GM18507 (cell line): ENCODE results near the gene SORBS1.

Source experiments
- DNase-seq: peaks from one replicate; pipeline ENCODE4 v3.0.0; 2011; ENCODE audit warnings: low read depth; ENCODE audit not compliant: insufficient read length; ENCODE audit errors: extremely low spot score
- FAIRE-seq: peaks from 2 replicates; lab custom pipeline; 2011; peaks lifted over from hg19 to GRCh38; lab: Jason Lieb, UNC

SORBS1 gene

DNA sequence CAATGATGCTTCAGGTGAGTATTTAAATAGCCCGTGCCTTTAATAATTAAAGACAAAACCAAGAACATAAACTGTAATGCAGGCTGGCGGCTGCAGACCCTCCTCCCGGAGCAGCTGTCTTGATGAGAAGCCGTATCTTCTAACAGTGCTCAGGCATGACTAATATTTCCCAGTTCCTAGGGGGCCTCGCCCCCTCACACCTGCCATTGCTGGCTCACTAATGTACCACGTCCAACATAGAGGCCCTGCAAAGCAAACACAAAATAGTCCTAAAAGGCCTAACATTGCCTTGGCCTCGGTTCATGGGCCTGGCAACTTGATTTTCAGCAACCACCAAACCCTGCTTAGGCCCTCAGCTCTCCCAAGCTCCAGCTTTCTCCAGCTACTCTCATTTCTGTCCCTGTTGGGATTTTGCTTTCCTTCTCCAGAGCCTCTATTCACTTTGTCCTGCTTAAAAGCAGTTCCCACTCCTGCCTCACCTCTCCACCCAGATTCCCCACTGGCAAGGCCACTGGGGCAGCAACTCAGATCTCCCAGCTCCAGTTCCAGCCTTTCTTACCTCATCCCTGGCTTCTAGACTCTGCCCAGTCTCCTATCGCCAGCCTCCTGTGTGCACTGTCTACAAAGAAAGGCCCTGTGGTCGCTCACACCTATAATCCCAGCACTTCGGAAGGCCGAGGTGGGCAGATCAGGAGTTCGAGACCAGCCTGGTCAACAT is 16.2 kb downstream of the SORBS1 start:
- FAIRE-seq = no peak

GRCh38 chr10:95543459-95543858 is 17.7 kb downstream of the SORBS1 start:
- DNase-seq (no peak), FAIRE-seq (no peak)

More for the DNA sequence above, 16.2 kb downstream of the SORBS1 start:
- DNase-seq = no peak

DNA sequence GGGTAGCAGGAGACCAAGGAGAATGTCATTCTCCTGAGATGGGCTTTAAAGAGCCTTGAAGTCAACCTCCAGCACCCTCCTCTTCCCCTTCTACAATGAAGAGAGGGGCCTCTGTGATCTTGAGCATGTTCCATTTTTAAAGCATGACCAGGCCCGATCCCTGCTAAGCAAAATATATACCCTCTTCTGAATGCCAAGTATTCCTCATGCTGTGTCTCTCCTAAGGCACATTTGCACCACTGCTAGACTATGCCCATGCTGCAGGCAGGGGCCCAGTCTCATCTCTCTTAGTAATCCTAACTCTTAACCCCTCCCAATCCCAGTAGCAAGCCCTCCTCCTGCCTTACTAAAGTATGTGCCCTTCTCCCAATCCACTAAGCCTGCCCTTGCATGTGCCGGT is 18.4 kb downstream of the SORBS1 start:
- no peak for FAIRE-seq
- no peak for DNase-seq

GRCh38 chr10:95542330-95542729 is 18.8 kb downstream of the SORBS1 start:
- DNase-seq (no peak), FAIRE-seq (no peak)

DNA sequence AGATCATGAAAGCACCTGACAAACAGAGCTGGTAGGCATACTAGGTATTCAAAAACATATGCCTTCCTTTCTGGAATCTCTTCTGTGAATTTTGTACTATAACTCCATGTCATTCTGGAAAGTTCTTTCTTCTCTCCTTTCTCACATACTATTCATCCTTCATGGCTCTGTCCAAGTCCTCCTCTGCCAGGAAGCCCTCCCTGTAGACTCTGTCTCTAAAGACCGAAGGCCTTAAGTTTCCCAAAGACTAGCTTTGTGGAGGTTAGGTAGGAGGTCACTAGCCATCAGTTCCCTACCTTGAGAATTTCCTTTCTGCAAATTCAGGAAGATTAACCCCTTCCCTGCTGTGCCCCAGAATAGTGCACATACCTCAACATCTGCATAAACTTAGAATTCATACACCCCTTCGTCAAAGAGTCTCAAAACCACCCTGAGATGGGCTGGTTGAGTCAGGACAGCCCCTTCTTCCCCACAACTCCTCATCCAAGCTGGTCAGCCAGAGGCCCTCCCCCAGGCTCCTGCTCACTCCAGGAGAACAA is 20.6 kb downstream of the SORBS1 start:
- DNase-seq (no peak), FAIRE-seq (no peak)

DNA sequence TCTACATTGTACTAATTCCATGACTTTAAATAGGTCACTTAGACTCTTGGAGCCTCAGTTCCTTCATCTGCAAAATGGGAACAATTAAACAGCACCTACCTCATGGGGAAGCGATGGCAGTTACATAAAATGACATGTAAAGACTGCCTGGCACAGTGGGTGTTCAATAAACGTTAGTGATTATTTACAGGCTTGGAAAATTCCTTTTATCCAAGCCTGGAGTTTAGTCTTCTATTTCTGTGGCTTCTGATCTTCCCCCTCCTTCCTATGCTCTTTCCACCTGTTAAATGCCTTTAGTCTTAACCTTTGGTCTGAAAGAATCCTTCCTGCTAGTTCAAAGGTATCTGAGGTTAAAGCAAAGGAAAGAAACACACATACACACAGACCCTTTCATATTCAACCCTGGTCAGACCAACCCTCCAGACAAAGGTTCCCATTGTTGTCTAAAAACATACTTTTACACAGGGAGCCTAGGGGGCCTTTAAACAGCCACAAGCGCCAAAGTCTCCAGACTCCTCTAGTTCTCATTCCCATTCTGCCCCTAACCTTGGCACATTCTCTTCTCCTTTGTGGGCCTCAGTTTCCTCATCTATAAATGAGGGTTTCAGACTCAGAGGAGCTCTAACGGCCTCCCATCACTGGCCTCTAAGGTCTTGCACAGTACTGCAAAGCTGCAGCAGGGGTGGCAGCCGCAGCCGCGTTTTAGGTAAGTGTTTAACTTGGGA is 21.4 kb downstream of the SORBS1 start:
- FAIRE-seq (no peak), DNase-seq (no peak)

- DNase-seq (no peak), FAIRE-seq (no peak)
Observed at GRCh38 chr10:95538412-95538811, 22.8 kb downstream of the SORBS1 start.

DNA sequence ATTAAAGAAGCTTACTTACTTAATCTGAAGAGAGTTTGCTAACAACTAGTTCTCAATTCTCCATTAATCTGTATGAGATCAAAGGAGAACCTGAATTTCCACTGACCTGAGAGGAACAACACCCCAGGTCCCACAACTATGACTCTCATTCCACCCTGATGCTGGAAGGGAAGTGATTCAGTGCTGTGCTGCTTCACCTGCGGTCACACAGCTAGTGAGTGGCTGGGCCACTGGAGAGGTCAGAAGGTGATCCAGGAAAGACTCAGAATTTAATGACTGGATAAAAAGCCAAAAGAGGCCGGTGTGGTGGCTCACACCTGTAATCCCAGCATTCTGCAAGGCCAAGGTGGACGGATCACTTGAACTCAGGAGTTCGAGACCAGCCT is 23.6 kb downstream of the SORBS1 start:
- no peak for DNase-seq
- FAIRE-seq = no peak

DNA sequence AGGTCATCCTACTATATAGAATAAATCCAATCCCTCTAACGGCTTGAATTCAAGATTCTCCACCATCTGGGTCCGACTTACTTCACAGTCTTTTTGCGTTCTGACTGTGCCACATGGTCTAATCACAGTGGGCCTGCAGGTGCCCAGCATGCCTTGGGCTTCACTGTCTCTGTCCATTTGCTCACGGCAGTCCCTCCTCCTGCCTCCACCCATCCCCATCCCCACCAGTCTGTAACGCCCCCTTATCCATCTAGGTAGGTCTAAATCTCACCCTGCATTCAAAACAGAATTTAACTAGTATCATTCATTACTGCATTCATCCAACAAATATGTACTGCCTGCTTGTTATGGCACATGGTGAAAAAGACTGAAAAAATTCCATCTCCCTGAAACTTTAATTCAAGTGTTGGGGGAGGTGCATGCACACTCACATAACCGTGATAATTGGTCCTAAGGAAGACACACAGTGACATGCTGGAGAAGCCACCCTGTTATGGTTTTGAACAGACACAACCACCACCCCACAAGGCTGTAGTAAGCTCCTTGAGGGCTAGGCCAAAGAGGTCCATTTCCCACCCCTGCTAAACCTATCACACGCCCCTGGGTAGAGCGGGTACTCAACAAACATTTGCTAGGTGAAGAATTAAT is 24.2 kb downstream of the SORBS1 start:
- FAIRE-seq = no peak
- no peak for DNase-seq

DNA sequence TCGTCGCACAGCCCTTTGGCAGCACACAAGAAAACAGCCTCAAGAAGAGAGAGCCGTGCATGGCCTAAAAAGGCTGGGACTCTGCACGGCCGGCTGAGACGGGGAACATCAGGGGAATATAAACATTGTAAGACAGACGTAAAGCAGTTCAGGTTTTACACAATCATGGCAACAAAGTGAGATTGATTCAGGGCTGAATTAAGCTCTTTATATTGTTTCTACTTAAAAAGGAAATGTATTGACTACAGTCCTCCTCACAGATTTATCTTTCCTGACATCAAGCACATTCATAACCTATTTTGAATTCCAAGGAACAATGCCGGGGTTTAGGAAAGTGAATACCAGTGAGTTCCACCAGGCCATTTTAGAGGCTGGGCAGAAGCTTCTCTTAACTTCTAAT is 25.2 kb downstream of the SORBS1 start:
- DNase-seq = no peak
- FAIRE-seq = no peak

GRCh38 chr10:95535526-95535925 is 25.6 kb downstream of the SORBS1 start:
- no peak for FAIRE-seq
- DNase-seq = no peak

GRCh38 chr10:95533590-95533989 is 27.6 kb downstream of the SORBS1 start:
- FAIRE-seq = no peak
- DNase-seq = no peak

GRCh38 chr10:95532536-95532935 is 28.6 kb downstream of the SORBS1 start:
- DNase-seq (no peak), FAIRE-seq (no peak)

DNA sequence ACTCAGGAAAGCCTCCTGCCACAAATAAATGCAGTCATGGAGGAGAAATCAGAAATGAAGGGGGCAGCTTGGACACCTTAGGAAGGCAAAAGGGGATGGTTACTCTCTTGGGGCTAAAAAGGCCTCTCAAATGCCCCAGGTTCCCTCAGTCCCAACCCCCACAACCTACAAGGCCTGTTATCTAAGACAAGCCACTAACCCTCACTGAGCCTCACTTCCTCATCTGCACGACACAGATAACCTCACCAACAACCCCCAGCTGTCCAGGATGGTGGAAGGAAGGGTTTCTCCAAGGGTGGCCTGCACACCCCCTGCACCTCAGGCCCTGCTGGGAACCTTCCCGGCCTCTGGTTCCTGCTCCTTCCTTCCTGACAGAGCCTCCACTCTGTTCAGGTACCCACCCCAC is 29.2 kb downstream of the SORBS1 start:
- FAIRE-seq (no peak), DNase-seq (no peak)

GRCh38 chr10:95531058-95531809 is 29.9 kb downstream of the SORBS1 start:
- FAIRE-seq (no peak), DNase-seq (no peak)

DNA sequence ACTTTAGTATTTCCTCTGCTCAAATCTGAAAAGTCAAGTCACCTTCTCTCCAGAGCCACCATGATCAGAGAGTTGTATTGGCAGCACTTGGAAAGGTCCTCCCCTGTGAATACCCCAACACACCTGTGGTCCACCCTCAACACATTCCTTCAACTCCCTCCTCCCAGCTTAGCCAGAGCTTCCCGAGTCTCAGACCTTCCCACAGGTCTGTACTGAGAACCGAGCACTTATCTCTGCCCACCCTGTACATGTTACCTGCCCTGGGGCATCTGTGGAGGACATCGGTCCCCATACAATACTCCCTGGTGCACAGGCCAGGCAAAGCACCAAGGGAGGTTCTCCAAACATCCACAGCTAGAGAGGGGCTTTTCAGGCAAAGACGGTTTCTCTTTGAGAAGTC is 30.6 kb downstream of the SORBS1 start:
- DNase-seq (no peak), FAIRE-seq (no peak)

DNA sequence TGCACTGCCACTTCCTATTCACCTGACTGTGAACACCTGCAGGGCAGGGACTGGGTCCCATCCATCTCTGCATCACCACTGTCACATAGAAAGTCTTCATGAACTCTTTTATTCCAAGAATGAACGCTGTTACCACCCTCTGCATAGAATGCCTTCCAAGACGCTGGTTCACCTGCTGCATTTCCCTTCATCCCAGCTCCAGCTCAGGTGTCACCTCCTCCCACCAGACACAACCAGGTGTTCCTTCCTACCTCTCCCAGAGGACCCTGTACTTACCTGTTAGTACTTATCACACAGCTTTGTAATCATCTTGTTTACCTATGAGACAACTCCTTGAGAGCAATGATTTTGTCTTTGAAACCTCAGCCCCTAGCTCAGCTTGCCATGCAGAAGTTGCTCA is 31.1 kb downstream of the SORBS1 start:
- FAIRE-seq = no peak

DNA sequence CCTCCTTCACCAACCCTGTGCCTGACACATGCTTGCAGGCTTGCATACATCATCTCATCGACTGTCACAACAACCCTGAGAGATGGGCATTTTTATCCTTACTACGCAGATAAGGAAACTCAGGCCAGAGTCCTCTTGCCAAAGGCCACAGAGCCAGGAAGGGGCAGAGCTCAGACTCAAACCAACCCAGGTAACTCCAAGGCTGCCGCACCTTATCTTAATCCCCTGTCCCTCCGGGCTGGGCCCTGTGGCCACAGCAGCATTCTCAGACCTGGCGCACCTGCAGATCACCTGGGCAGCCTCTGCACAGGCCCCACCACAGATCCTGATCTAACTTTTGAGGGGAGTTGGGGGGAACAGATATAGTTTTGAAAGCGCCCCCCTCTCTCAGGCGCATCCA is 35.1 kb downstream of the SORBS1 start:
- FAIRE-seq (no peak), DNase-seq (no peak)

More for the DNA sequence above, 31.1 kb downstream of the SORBS1 start:
- no peak for DNase-seq

- DNase-seq = no peak
- FAIRE-seq = no peak
Observed at GRCh38 chr10:95525033-95525418, 36.1 kb downstream of the SORBS1 start.
